ENCODE measurements around the gene WFS1. TPM values are rescaled to one million over a fixed set of nuclear protein-coding genes. Genes with fewer than 3 reads are reported as not detected.

Gene WFS1
- total and polyA plus RNA-seq, 9 of the 15 experiments (the other 6 are each of a cell fraction or from before 2014, with no cell fraction given), result 0.01 to 0.29 (median 0.03) TPM; not detected in 5

DNA sequence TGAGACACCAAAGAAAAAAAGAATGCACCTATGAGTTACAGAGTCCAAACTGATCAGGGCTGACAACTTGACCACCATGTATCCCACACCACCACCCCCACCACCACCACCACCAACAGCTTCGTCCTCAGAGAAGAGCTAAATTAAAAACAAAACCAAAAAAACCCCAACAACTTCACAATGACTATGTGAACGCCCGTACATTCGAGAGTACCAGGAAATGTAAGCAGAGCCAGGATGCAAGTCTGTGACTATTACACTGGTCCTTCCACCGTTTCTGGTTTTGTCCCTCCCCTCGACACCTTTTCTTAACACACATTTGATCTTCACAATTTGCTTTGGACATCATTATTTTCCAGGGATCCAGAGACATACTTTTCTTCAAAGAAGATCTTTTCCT lies 51.0 kb downstream of the WFS1 start:
- FAIRE-seq (no peak), DNase-seq (ENCODE audit: extremely low read depth in 1 of 4, low spot score in 3 of 4) (no peak), ATAC-seq (no peak)
- Histone ChIP-seq H3K4me3 (no peak overlapping the region), H3K9me1 (ENCODE audit: control insufficient read depth, insufficient read depth, low read length) (no peaks in the 10 kb centered on the region), H2AFZ (ENCODE audit: low read depth, low read length) (no peak overlapping the region), H4K20me1 (replicated peaks; ENCODE audit: control insufficient read depth, insufficient read depth, low read length) (no peaks in the 10 kb centered on the region), H3K4me1 (replicated peaks in 1 of 2; ENCODE audit: control insufficient read depth in 2 of 2, insufficient read depth in 2 of 2, low read length in 2 of 2) (no peaks in the 10 kb centered on the region), H3K36me3 (ENCODE audit: control insufficient read depth, insufficient read depth, low read length) (no peaks in the 10 kb centered on the region), H3K27ac (ENCODE audit: extremely low read depth, low read depth, low read length) (no peak overlapping the region), H3K27me3 (ENCODE audit: control insufficient read depth in 2 of 2, insufficient read depth in 2 of 2, low read length in 2 of 2) (peaks cover 12 to 50% of the 10 kb centered on the region in 2 experiments), H3K9me3 (replicated peaks; ENCODE audit: control insufficient read depth, insufficient read depth, low read depth, low read length) (no peaks in the 10 kb centered on the region), H3K79me2 (ENCODE audit: control insufficient read depth, insufficient read depth, low read length) (no peaks in the 10 kb centered on the region), H3K4me2 (ENCODE audit: insufficient read depth, low read length) (no peak overlapping the region), H3K9ac (ENCODE audit: insufficient read depth in 1 of 2, low read depth in 2 of 2, low read length in 2 of 2) (no peak overlapping the region)
- TF ChIP-seq ZBTB17 (CRISPR knock-in tag; IDR thresholded peaks at IDR 0.05) (no peak), FUS (optimal IDR thresholded peaks at IDR 0.05; ENCODE audit: low read depth, low read length) (no peak), NFYB (IDR thresholded peaks at IDR 0.05; ENCODE audit: extremely low read depth, insufficient read length) (no peak), TBP (optimal IDR thresholded peaks at IDR 0.05; ENCODE audit: low read depth, low read length) (no peak), CEBPB (tag; IDR thresholded peaks at IDR 0.05) (no peak)
- TF ChIP-seq, protein P1, sequence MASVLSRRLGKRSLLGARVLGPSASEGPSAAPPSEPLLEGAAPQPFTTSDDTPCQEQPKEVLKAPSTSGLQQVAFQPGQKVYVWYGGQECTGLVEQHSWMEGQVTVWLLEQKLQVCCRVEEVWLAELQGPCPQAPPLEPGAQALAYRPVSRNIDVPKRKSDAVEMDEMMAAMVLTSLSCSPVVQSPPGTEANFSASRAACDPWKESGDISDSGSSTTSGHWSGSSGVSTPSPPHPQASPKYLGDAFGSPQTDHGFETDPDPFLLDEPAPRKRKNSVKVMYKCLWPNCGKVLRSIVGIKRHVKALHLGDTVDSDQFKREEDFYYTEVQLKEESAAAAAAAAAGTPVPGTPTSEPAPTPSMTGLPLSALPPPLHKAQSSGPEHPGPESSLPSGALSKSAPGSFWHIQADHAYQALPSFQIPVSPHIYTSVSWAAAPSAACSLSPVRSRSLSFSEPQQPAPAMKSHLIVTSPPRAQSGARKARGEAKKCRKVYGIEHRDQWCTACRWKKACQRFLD (CRISPR knock-in tag; IDR thresholded peaks at IDR 0.05), result no peak
- TF ChIP-seq, protein P2, sequence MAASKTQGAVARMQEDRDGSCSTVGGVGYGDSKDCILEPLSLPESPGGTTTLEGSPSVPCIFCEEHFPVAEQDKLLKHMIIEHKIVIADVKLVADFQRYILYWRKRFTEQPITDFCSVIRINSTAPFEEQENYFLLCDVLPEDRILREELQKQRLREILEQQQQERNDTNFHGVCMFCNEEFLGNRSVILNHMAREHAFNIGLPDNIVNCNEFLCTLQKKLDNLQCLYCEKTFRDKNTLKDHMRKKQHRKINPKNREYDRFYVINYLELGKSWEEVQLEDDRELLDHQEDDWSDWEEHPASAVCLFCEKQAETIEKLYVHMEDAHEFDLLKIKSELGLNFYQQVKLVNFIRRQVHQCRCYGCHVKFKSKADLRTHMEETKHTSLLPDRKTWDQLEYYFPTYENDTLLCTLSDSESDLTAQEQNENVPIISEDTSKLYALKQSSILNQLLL (CRISPR knock-in tag; IDR thresholded peaks at IDR 0.05; ENCODE audit: borderline replicate concordance), result no peak
- TF ChIP-seq, protein P3, sequence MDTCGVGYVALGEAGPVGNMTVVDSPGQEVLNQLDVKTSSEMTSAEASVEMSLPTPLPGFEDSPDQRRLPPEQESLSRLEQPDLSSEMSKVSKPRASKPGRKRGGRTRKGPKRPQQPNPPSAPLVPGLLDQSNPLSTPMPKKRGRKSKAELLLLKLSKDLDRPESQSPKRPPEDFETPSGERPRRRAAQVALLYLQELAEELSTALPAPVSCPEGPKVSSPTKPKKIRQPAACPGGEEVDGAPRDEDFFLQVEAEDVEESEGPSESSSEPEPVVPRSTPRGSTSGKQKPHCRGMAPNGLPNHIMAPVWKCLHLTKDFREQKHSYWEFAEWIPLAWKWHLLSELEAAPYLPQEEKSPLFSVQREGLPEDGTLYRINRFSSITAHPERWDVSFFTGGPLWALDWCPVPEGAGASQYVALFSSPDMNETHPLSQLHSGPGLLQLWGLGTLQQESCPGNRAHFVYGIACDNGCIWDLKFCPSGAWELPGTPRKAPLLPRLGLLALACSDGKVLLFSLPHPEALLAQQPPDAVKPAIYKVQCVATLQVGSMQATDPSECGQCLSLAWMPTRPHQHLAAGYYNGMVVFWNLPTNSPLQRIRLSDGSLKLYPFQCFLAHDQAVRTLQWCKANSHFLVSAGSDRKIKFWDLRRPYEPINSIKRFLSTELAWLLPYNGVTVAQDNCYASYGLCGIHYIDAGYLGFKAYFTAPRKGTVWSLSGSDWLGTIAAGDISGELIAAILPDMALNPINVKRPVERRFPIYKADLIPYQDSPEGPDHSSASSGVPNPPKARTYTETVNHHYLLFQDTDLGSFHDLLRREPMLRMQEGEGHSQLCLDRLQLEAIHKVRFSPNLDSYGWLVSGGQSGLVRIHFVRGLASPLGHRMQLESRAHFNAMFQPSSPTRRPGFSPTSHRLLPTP (IDR thresholded peaks at IDR 0.05; ENCODE audit: borderline replicate concordance, extremely low read depth, insufficient read length), result no peak
- ChIA-PET CTCF (ENCODE audit: low intra/inter-chr PET ratio) (no interaction called here), POLR2A (no interaction called here)
- 0% methylated on average over 6 of the region's 6 CpGs for WGBS (ENCODE audit: insufficient coverage, low coverage, missing lambda C conversion rate)
- in situ Hi-C loops (cut with MboI) (no loop called here), intact Hi-C loops (cut with micrococcal nuclease) (no loop called here)
- no TSS peak for BruUV-seq (replicated peaks)

All from K562 (cell line).